ENCODE data around the gene MROH9.

The MROH9 gene

GRCh38 chr1:170967042-170967910 is 31.9 kb downstream of the MROH9 start:
- DNase-seq, result peak in 1 of 2 experiments; percentile 12

- no peak for DNase-seq
Measured at GRCh38 chr1:170970256-170970655, 34.9 kb downstream of the MROH9 start.

- DNase-seq, result no peak
Measured at GRCh38 chr1:170978371-170978910, 43.1 kb downstream of the MROH9 start.

GRCh38 chr1:170985406-170985805 is 50.1 kb downstream of the MROH9 start:
- no peak for DNase-seq

GRCh38 chr1:170986901-170987300 is 51.6 kb downstream of the MROH9 start:
- DNase-seq, result no peak

- DNase-seq, result no peak
Measured at GRCh38 chr1:170987424-170987823, 52.1 kb downstream of the MROH9 start.

GRCh38 chr1:170993151-170993550 is 57.8 kb downstream of the MROH9 start:
- no peak for DNase-seq

- DNase-seq, result no peak
Measured at GRCh38 chr1:170993717-170994116, 58.4 kb downstream of the MROH9 start.

- no peak for DNase-seq
Measured at GRCh38 chr1:171014880-171015279, 79.5 kb downstream of the MROH9 start.

- DNase-seq, result no peak
Measured at GRCh38 chr1:171017426-171017825, 82.1 kb downstream of the MROH9 start.

GRCh38 chr1:171019971-171020370 is 84.6 kb downstream of the MROH9 start:
- DNase-seq, result no peak

GRCh38 chr1:171032822-171033702 is 97.7 kb downstream of the MROH9 start:
- no peak for DNase-seq

GRCh38 chr1:171037626-171038025 is 102.3 kb downstream of the MROH9 start:
- no peak for DNase-seq

- no peak for DNase-seq
Measured at GRCh38 chr1:171038284-171038683, 103.0 kb downstream of the MROH9 start.

- no peak for DNase-seq
Measured at GRCh38 chr1:171048014-171048413, 112.7 kb downstream of the MROH9 start.

GRCh38 chr1:171052977-171053376 is 117.6 kb downstream of the MROH9 start:
- DNase-seq, result no peak

GRCh38 chr1:171055966-171056643 is 120.8 kb downstream of the MROH9 start:
- no peak for DNase-seq

- no peak for DNase-seq
Measured at GRCh38 chr1:171061425-171062143, 126.2 kb downstream of the MROH9 start.

- DNase-seq, result no peak
Measured at GRCh38 chr1:171062902-171063301, 127.6 kb downstream of the MROH9 start.

- DNase-seq, result no peak
Measured at GRCh38 chr1:171075041-171075440, 139.7 kb downstream of the MROH9 start.

GRCh38 chr1:171081314-171081753 is 146.0 kb downstream of the MROH9 start:
- peak in 1 of 2 experiments; percentile 8 for DNase-seq

- DNase-seq, result no peak
Measured at GRCh38 chr1:171081763-171082201, 146.4 kb downstream of the MROH9 start.
